Measurements from ENCODE around the gene MUC21.

- no peak for TF ChIP-seq CTCF (IDR thresholded peaks at IDR 0.05)
- no peak for TF ChIP-seq SIN3A (IDR thresholded peaks at IDR 0.05; ENCODE audit: borderline replicate concordance, insufficient read depth, low read depth, low read length)
Observed at GRCh38 chr6:30970946-30971345, 12.6 kb upstream of the MUC21 start.

Measured in Panc1 (cell line).